ENCODE measurements around the gene SEMA6A. TPM values are rescaled to one million over a fixed set of nuclear protein-coding genes. Genes with fewer than 3 reads are reported as not detected.

The SEMA6A gene
- total RNA-seq, 4 donors from 2014 or later, result 12.6 to 41.6 (median 15.7) TPM

DNA sequence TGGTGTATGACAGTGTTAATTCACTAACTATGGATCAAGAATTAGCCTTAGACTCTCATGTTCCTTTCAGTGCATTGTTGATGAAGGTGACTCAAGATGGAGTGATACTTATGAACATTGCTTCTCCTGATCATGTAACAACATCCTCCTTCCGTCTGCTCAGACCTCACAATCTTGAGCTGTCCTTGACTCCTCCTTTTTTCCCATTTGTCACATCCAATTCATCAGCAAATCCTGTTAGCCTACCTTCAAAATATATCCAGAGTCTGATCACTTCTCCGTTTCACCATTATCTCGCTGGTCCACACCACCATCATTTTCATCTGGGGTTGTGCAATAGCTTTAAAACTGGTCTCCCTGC, 9.2 kb upstream of the SEMA6A start:
- TF ChIP-seq, protein P1, sequence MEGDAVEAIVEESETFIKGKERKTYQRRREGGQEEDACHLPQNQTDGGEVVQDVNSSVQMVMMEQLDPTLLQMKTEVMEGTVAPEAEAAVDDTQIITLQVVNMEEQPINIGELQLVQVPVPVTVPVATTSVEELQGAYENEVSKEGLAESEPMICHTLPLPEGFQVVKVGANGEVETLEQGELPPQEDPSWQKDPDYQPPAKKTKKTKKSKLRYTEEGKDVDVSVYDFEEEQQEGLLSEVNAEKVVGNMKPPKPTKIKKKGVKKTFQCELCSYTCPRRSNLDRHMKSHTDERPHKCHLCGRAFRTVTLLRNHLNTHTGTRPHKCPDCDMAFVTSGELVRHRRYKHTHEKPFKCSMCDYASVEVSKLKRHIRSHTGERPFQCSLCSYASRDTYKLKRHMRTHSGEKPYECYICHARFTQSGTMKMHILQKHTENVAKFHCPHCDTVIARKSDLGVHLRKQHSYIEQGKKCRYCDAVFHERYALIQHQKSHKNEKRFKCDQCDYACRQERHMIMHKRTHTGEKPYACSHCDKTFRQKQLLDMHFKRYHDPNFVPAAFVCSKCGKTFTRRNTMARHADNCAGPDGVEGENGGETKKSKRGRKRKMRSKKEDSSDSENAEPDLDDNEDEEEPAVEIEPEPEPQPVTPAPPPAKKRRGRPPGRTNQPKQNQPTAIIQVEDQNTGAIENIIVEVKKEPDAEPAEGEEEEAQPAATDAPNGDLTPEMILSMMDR (IDR thresholded peaks at IDR 0.05; ENCODE audit: low read depth), result no peak

DNA sequence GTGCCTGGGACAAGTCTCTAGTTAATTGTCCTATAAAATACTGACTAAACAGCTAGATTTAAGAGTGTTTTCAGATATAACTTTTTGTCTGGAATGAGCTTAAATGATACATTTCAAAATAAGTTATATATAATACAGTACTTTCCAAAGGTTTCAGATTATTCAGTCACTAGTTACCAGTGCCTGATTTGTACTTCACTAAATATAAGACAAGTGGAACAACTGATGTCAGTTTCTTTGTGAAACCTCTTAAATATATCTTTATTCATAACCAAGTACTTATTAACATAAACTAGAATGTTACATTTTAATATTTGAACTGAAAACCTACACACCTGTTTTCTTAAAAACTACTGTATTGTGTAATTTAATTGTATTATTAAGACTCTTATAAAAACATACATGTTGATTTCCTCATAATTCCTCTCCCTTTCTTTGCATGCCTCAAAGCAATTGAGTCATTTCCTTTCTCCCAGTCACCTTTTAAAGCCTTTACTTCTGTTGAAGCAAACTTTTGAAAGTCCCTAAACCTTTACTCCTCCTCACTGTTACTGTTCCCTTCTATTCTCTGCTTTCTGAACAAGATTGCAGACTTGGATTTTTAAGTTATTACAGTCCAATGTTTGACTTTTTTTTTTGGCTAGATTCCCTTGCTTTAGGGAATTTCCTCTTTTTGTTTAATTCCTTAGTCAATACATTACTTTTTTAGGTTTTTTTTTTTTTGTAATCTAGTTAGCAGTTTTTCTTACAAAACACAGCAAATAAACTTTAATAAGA, 8.7 kb upstream of the SEMA6A start:
- TF ChIP-seq, protein P1 (IDR thresholded peaks at IDR 0.05; ENCODE audit: low read depth), result no peak

DNA sequence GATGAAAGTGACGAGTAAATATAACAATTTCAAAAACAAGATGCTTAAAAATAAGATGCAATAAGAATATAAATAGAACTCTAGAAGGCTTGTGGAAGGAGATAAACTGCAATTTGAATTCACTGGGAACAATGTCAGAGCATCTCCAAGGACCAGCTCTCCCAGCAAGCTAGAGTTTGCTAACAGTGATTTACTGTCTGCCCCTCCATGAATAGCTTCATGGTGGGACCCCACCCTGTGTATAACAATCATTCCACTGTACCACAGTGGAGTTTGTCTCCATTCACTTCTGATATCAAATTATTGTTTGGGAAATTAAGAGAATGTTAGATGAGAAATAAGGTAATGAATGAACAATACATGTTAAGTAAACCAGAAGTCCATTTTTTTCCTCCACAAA, 7.3 kb upstream of the SEMA6A start:
- TF ChIP-seq, protein P1 (IDR thresholded peaks at IDR 0.05; ENCODE audit: low read depth), result no peak

DNA sequence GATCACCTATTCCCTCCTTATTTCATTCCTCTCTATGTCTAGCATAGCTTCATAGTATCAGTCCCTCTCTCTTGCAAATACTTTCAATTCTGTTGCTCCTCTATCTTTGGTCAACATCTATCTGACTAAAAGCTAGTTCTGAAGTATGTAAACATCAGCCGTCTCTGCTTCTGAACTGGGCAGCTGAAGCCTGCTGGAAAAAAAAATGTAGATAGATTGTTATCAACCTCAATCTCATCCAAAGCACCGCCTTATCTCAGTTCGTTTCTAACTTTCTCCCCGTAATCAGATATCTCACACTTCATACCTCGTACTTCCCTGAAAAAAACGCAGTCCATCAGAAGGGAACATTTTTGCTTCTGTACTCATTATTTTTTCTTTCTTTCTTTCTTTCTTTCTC, 4.5 kb upstream of the SEMA6A start:
- TF ChIP-seq, protein P1 (IDR thresholded peaks at IDR 0.05; ENCODE audit: low read depth), result no peak

DNA sequence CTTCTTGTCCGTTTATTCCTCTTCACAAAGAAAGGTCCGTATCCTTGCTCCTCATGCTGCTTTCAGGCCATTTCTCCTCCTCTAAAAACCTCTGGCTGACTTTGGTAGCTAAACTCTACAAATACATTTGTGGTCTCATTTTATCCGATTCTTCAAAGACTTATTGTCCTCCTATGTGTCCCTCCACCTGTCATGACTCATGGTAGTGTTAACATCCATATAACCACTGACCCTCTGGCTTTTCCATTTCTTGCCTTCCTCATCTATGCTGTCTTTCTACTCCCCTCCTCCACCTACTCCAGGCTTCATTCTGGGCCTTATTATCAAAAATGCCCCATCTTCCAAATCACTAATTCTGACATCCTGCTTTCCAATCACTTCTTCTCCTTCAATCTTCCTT, 4.1 kb upstream of the SEMA6A start:
- TF ChIP-seq, protein P1 (IDR thresholded peaks at IDR 0.05; ENCODE audit: low read depth), result no peak

DNA sequence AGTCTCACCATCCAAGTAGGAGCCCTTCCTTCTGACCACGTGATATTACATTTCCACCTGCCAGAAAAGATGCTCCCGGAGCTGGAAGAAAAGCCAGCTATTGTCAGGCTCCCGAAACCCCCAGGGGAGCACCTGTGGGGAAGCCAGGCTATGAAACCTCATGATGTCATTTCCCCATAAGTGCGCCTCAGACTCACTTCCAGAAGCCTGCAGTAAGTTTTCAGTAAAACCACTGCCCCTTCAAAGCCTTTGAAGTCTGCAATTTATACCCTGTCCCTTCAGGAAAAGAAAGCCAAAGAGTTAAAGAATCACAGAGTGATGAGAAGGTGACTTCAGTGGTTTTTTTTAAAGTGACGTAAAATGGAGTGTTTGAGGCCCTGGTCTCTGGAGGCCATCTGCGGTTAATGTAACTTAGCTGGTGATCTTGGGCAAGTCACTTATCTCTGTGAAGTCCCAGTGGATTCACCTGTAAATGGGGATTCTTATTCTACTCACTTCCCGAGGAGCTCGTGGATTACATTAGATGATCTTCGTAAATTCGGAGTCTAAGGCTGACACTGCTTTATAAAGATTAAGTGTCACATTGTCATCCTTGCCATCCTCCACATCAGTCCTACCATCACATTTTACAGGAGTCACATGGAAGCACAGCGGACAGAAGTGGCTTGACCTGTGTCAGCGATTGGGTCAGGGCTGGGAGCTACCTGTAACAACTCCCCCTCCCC, 2.6 kb upstream of the SEMA6A start:
- TF ChIP-seq, protein P1 (IDR thresholded peaks at IDR 0.05; ENCODE audit: low read depth), result no peak

DNA sequence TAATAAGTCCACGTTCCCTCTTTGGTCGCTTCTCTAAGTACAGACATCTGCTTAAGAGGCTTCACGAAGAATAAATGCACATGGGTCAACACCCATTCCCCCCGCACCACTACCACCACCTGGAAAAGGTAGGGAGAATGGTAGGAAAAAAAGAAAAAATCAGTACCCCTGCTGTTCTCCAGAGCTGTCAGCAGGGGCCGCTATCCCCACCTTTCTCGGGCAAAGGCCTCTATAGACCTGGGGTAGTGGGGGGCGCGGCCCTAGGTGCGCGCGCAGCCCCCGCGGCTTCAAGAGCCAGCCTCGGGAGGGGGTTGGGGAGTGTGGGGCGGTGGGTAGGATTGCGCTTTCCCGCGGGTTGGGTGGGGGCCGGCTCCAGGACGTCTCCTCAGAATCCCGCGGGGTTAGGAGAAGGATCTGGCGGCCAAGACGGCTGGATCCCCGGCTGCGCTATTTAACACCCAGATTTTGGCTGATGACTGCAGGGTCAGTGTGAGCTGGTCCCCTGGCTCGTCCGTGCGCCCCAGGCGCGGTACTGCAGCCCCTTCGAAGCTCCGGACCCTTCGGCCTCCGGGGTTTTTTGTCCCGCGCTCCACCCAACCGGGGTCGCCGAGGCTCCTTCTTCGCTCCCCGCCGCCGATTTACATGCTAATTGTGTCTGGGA, 1.6 kb upstream of the SEMA6A start:
- TF ChIP-seq, protein P1 (IDR thresholded peaks at IDR 0.05; ENCODE audit: low read depth), result no peak

All from subcutaneous adipose tissue (tissue), 4 donors.